ENCODE data around the gene GIGYF2.

DNA sequence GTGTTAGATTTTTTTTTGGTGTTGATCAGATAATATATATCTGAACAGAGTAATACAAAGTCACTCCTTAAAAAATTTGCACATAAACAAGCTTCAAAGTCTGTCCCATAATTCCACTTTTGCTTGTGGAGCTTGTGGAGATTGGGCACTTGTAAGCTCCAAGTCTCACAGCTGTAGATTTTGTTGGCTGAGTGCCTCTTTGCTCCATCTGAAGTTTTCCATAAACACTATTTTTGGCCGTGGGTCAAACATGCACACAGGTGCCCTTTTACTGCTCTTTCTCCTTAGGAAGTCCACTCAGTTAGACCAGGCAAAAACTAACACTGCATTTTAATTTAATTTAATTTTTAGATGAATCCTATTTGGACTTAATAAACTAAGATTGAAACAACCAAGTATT is 82.8 kb downstream of the GIGYF2 start:
- TF ChIP-seq RARB (CRISPR knock-in tag; IDR thresholded peaks at IDR 0.05) (no peak), ZC3H10 (CRISPR knock-in tag; IDR thresholded peaks at IDR 0.05) (no peak), ZFP30 (CRISPR knock-in tag; IDR thresholded peaks at IDR 0.05) (no peak), ESRRG (CRISPR knock-in tag; IDR thresholded peaks at IDR 0.05) (no peak), ISL1 (CRISPR knock-in tag; IDR thresholded peaks at IDR 0.05) (no peak)

Data from SK-N-SH treated with all-trans-retinoic acid at 6 μM for 48 hours (cell line).